ENCODE measurements around the gene KRTAP10-3.

KRTAP10-3 gene

GRCh38 chr21:44520326-44521300 is 38.0 kb downstream of the KRTAP10-3 start:
- TF ChIP-seq CTCF (conservative IDR thresholded peaks at IDR 0.05; ENCODE audit: low read depth, low read length), result no peak
- no peak overlapping the region for H3K4me3 ChIP-seq (ENCODE audit: low read length)
- no peak for DNase-seq (ENCODE audit: low read depth)

- no peak overlapping the region for H3K4me3 ChIP-seq (ENCODE audit: low read length)
- TF ChIP-seq CTCF (conservative IDR thresholded peaks at IDR 0.05; ENCODE audit: low read depth, low read length), result no peak
- no peak for DNase-seq (ENCODE audit: low read depth)
Measured at GRCh38 chr21:44519346-44520325, 39.0 kb downstream of the KRTAP10-3 start.

GRCh38 chr21:44518686-44519085 is 39.9 kb downstream of the KRTAP10-3 start:
- H3K4me3 ChIP-seq (ENCODE audit: low read length), result no peak overlapping the region
- TF ChIP-seq CTCF (conservative IDR thresholded peaks at IDR 0.05; ENCODE audit: low read depth, low read length), result no peak
- no peak for DNase-seq (ENCODE audit: low read depth)

- no peak for TF ChIP-seq CTCF (conservative IDR thresholded peaks at IDR 0.05; ENCODE audit: low read depth, low read length)
- DNase-seq (ENCODE audit: low read depth), result no peak
- H3K4me3 ChIP-seq (ENCODE audit: low read length), result no peak overlapping the region
Measured at GRCh38 chr21:44517175-44517899, 41.3 kb downstream of the KRTAP10-3 start.

GRCh38 chr21:44516828-44517174 is 41.8 kb downstream of the KRTAP10-3 start:
- H3K4me3 ChIP-seq (ENCODE audit: low read length), result no peak overlapping the region
- DNase-seq (ENCODE audit: low read depth), result no peak
- TF ChIP-seq CTCF (conservative IDR thresholded peaks at IDR 0.05; ENCODE audit: low read depth, low read length), result no peak

GRCh38 chr21:44516342-44516741 is 42.3 kb downstream of the KRTAP10-3 start:
- no peak for DNase-seq (ENCODE audit: low read depth)
- H3K4me3 ChIP-seq (ENCODE audit: low read length), result no peak overlapping the region
- no peak for TF ChIP-seq CTCF (conservative IDR thresholded peaks at IDR 0.05; ENCODE audit: low read depth, low read length)

Measured in retinal pigment epithelial cell (primary cell).